Fibroblast of lung (primary cell): Measurements from ENCODE around the gene DEK. TPM values are rescaled to one million over a fixed set of nuclear protein-coding genes. Genes with fewer than 3 reads are reported as not detected.

Experiments used
- DNase-seq, 2 donors: peaks; one replicate each; pipeline versions ENCODE4 v3.0.0 to v3.0.0-alpha.2; 2010; ENCODE audit warnings: low read depth in 2 of 2
- H2AFZ ChIP-seq: 2 replicates; pipeline ENCODE4 v1.5.1; 2012; ENCODE audit warnings: low read length, control low read depth, inconsistent platforms
- H3K27ac ChIP-seq: 2 replicates; pipeline ENCODE4 v1.5.1; 2011; ENCODE audit warnings: low read length, control low read depth; ENCODE audit not compliant: insufficient read depth
- H3K27me3 ChIP-seq: 2 replicates; pipeline ENCODE4 v1.5.1; 2011; ENCODE audit warnings: mild to moderate bottlenecking, low read length; ENCODE audit not compliant: control insufficient read depth, insufficient read depth
- H3K36me3 ChIP-seq: 2 replicates; pipeline ENCODE4 v1.5.1; 2011; ENCODE audit warnings: low read length; ENCODE audit not compliant: control insufficient read depth, insufficient read depth
- H3K4me1 ChIP-seq: 2 replicates; pipeline ENCODE4 v1.5.1; 2011; ENCODE audit warnings: low read length; ENCODE audit not compliant: control insufficient read depth, insufficient read depth; ENCODE audit errors: extremely low read depth
- H3K4me2 ChIP-seq: 2 replicates; pipeline ENCODE4 v1.5.1; 2011; ENCODE audit warnings: low read length, control low read depth; ENCODE audit not compliant: insufficient read depth; ENCODE audit errors: extremely low read depth
- H3K4me3 ChIP-seq, 4 experiments: fragments of 200-600 bp in 1 of 4; sonication (generic) in 1 of 4; replicated peaks in 1 of 4; 2 replicates each; pipeline ENCODE4 v1.5.1; 2011 to 2016; ENCODE audit warnings: low read length in 4 of 4, low read depth in 3 of 4, mild to moderate bottlenecking in 3 of 4, control low read depth in 2 of 4, inconsistent platforms in 1 of 4, mixed read lengths in 1 of 4; ENCODE audit not compliant: insufficient read depth in 1 of 4; ENCODE audit errors: control extremely low read depth in 1 of 4
- H3K79me2 ChIP-seq: 2 replicates; pipeline ENCODE4 v1.5.1; 2012; ENCODE audit warnings: mild to moderate bottlenecking, low read length, inconsistent platforms; ENCODE audit not compliant: control insufficient read depth, insufficient read depth
- H3K9ac ChIP-seq: 2 replicates; pipeline ENCODE4 v1.5.1; 2011; ENCODE audit warnings: mild to moderate bottlenecking, low read length, control low read depth; ENCODE audit not compliant: insufficient read depth
- H3K9me3 ChIP-seq: 2 replicates; pipeline ENCODE4 v1.5.1; 2012; ENCODE audit warnings: low read depth, low read length; ENCODE audit not compliant: control insufficient read depth, insufficient read depth
- H4K20me1 ChIP-seq: 2 replicates; pipeline ENCODE4 v1.5.1; 2011; ENCODE audit warnings: low read length; ENCODE audit not compliant: control insufficient read depth, insufficient read depth; ENCODE audit errors: extremely low read depth
- EZH2 ChIP-seq: IDR thresholded peaks from 2 replicates; pipeline ENCODE4 v1.5.1; 2012; ENCODE audit warnings: low read length, control low read depth, mild to moderate bottlenecking; ENCODE audit errors: missing control alignments
- polyA plus RNA-seq, 2 donors: library from polyadenylated mRNA; depleted of rRNA in 1 of 2; stranded (reverse) in 1 of 2; unstranded in 1 of 2; fragments of >200 nt; gene quantifications; 2 replicates each; pipeline ENCODE4 v1.2.1, GENCODE V29; 2011 to 2012; ENCODE audit warnings: missing spikeins in 1 of 2
- total RNA-seq: library from RNA; depleted of rRNA; stranded (reverse); fragments of >200 nt; gene quantifications from 2 replicates; pipeline ENCODE4 v1.2.1, GENCODE V29; 2014
- TF ChIP-seq, protein P1 (sequence below), 2 donors: IDR thresholded peaks in 1 of 2; conservative IDR thresholded peaks in 1 of 2; 1 replicate in 1 of 2; 2 replicates in 1 of 2; pipeline ENCODE4 v1.5.1; 2011 to 2012; ENCODE audit warnings: low read length in 2 of 2, control low read depth in 1 of 2, inconsistent platforms in 1 of 2, low read depth in 1 of 2, mild to moderate bottlenecking in 1 of 2

Gene DEK
- total and polyA plus RNA-seq, 2 donors (not counting 1 experiment from before 2014, with no cell fraction given): 108 to 148 TPM

DNA sequence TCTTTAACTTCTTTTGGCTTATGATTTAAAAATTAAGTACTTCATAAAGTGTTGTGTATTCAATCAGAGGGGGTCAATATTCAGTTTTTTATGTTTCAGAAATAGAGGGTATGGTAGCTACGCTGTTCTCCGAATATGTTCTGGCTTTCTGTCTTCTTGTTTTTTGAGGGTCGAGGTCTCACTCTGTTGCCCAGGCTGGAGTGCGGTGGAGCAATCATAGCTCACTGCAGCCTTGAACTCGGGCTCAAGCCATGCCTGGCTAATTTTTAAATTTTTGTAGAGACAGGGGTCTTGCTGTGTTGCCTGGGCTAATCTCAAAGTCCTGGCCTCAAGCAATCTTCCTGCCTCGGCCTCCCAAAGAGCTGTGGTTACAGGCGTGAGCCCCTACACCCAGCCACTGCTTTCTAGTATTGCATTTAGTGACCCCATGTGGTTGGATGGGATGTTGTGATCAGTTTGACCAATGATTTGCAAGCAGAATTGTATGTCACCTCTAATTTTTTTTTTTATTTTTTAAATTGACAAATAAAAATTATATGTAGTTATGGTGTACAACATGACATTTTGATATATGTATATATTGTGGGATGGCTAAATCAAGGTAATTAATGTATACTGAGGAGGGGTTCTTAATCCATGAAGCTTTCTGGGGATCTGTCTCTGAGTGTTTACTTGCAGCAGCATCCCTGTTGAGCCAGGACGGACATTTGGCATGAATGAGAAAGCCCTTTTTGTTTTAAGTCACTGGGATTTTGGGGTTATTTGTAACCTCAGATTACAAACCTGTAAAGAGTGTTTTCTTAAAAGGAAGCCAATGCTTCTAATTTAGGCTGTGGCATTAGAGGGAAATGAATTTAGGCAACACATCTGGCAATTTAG lies 38.5 kb upstream of the DEK start:
- no peaks in the 10 kb centered on the region for H3K36me3 ChIP-seq
- no peaks in the 10 kb centered on the region for H4K20me1 ChIP-seq
- no peaks in the 10 kb centered on the region for H3K79me2 ChIP-seq
- no peak overlapping the region for H2AFZ ChIP-seq
- no peak overlapping the region for H3K4me3 ChIP-seq
- H3K9ac ChIP-seq: no peak overlapping the region
- H3K9me3 ChIP-seq: no peaks in the 10 kb centered on the region
- no peak overlapping the region for H3K4me2 ChIP-seq
- peak in 1 of 2 donors; percentile 24 for DNase-seq
- no peak for TF ChIP-seq EZH2
- TF ChIP-seq, protein P1, sequence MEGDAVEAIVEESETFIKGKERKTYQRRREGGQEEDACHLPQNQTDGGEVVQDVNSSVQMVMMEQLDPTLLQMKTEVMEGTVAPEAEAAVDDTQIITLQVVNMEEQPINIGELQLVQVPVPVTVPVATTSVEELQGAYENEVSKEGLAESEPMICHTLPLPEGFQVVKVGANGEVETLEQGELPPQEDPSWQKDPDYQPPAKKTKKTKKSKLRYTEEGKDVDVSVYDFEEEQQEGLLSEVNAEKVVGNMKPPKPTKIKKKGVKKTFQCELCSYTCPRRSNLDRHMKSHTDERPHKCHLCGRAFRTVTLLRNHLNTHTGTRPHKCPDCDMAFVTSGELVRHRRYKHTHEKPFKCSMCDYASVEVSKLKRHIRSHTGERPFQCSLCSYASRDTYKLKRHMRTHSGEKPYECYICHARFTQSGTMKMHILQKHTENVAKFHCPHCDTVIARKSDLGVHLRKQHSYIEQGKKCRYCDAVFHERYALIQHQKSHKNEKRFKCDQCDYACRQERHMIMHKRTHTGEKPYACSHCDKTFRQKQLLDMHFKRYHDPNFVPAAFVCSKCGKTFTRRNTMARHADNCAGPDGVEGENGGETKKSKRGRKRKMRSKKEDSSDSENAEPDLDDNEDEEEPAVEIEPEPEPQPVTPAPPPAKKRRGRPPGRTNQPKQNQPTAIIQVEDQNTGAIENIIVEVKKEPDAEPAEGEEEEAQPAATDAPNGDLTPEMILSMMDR (conservative IDR thresholded peaks at IDR 0.05 in 1 of 2, IDR thresholded peaks at IDR 0.05 in 1 of 2; ENCODE audit: low read depth in 1 of 2, low read length in 2 of 2): peak in 1 of 2 donors; percentile 13
- no peak overlapping the region for H3K27ac ChIP-seq
- peaks cover 4% of the 10 kb centered on the region for H3K4me1 ChIP-seq
- H3K27me3 ChIP-seq: no peaks in the 10 kb centered on the region

DNA sequence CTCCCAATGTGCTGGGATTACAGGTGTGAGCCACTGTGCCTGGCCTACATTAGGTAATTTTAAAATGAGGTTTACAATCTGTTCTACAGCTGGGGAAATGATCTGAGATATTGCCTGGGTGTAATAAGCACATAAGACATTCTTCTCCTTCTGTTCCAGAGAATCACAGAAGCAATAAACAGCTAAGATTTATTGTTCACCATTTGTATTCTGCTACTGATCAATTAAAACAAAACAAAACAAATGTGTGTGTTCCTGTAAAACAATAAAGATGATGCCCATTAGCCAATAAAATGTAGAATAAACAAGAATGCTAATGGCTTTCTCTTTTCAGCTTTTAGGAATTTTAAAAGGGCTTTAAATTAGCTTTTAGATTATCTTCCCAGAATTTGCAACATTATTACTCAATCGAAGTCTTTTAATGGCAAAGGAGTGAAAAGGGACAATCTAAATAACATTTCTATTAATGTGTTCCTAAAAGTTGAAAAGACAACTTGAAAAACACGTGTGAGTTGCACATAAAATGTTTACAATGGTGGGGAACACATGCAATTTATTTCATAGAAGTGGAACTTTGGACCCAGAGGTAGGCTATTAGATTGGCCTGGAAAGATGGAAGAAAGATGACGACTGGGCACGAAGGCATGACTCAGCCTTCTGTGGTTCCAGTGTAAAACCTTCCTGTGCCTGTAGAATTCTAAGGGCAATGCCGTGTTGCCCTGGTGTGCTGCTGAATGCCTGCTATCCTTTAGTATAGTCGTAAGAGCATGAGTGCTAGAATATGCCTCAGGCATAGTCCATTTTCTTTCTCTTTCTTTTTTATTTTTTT lies 29.0 kb upstream of the DEK start:
- Histone ChIP-seq H3K4me3 (no peak overlapping the region), H3K4me2 (no peak overlapping the region), H3K79me2 (no peaks in the 10 kb centered on the region), H3K9me3 (no peaks in the 10 kb centered on the region), H3K27ac (no peak overlapping the region), H3K4me1 (no peaks in the 10 kb centered on the region), H3K36me3 (no peaks in the 10 kb centered on the region), H4K20me1 (no peaks in the 10 kb centered on the region), H3K27me3 (no peaks in the 10 kb centered on the region), H3K9ac (no peak overlapping the region), H2AFZ (no peak overlapping the region)
- TF ChIP-seq, protein P1 (conservative IDR thresholded peaks at IDR 0.05 in 1 of 2, IDR thresholded peaks at IDR 0.05 in 1 of 2; ENCODE audit: low read depth in 1 of 2, low read length in 2 of 2): no peak
- TF ChIP-seq EZH2: no peak
- peak in 1 of 2 donors; percentile 45 for DNase-seq

DNA sequence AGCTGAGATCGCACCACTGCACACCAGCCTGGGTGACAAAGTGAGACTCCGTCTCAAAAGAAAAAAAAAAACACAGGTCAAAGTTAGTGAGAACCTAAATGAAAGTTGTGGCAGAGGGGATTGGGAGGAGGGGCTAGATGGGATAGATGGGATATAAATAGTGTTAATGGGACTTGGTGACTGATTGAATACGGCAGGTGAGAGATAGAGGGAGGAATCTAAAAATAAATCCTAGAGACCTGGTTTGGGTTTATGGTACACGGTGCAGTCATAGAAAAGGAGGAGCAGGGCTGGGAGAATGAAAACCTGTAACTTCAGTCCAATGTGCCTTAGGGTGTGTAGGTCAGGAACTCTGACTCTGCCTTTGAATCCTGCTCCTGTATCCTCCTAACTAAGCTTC lies 25.0 kb upstream of the DEK start:
- TF ChIP-seq, protein P1 (conservative IDR thresholded peaks at IDR 0.05 in 1 of 2, IDR thresholded peaks at IDR 0.05 in 1 of 2; ENCODE audit: low read depth in 1 of 2, low read length in 2 of 2): no peak
- no peak for TF ChIP-seq EZH2
- Histone ChIP-seq H3K79me2 (no peaks in the 10 kb centered on the region), H3K36me3 (no peaks in the 10 kb centered on the region), H3K9ac (no peak overlapping the region), H3K9me3 (no peaks in the 10 kb centered on the region), H4K20me1 (no peaks in the 10 kb centered on the region), H3K4me2 (no peak overlapping the region), H3K27me3 (no peaks in the 10 kb centered on the region), H3K27ac (no peak overlapping the region), H3K4me1 (no peaks in the 10 kb centered on the region), H2AFZ (no peak overlapping the region), H3K4me3 (no peak overlapping the region)
- no peak for DNase-seq
